ENCODE results near the gene MYO3B. TPM values are rescaled to one million over a fixed set of nuclear protein-coding genes. Genes with fewer than 3 reads are reported as not detected.

Gene MYO3B
- total and polyA plus RNA-seq, 2 donors (not counting 1 experiment from before 2014, with no cell fraction given): not detected

DNA sequence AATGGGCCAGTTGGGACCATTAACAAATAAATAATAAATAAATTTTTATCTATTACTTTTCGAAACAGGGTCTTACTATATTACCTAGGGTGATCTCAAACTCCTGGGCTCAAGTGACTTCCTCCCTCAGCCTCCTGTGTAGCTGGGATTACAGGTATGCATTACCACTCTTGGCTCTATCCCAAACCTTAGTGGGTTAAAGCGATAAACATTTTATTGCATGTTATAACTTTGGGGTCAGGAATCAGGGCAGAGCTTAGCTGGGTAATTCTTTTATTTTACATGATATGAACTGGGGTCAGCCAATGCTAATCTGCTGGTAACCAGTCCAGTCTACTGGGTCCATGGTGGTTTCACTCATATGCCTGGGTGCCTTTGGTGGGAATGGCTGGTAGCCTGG is 127.8 kb downstream of the MYO3B start:
- Mint-ChIP-seq H3K4me1 (no peaks in the 10 kb centered on the region), H3K9me3 (ENCODE audit: insufficient read depth) (no peaks in the 10 kb centered on the region), H3K4me3 (no peak overlapping the region), H3K27ac (no peak overlapping the region), H3K27me3 (peaks cover 4% of the 10 kb centered on the region)
- no peak overlapping the region for H2AFZ ChIP-seq (ENCODE audit: insufficient read depth, low read depth, low read length, poor library complexity, severe bottlenecking)
- H3K4me2 ChIP-seq (replicated peaks; ENCODE audit: low read depth, low read length, poor library complexity, severe bottlenecking): no peak overlapping the region
- no CpG with 5 or more reads among the region's 2 CpGs for WGBS (ENCODE audit: insufficient coverage)
- H4K20me1 ChIP-seq (ENCODE audit: control insufficient read depth, insufficient read depth, low read length, poor library complexity, severe bottlenecking): no peaks in the 10 kb centered on the region
- ATAC-seq (ENCODE audit: low read depth) (no peak), DNase-seq (no peak)
- ChIA-PET CTCF (no interaction called here), POLR2A (no interaction called here)
- no peak for TF ChIP-seq EZH2 (IDR thresholded peaks at IDR 0.05; ENCODE audit: borderline replicate concordance, insufficient read depth, low read depth, low read length, poor library complexity, severe bottlenecking)
- TF ChIP-seq, protein P1, sequence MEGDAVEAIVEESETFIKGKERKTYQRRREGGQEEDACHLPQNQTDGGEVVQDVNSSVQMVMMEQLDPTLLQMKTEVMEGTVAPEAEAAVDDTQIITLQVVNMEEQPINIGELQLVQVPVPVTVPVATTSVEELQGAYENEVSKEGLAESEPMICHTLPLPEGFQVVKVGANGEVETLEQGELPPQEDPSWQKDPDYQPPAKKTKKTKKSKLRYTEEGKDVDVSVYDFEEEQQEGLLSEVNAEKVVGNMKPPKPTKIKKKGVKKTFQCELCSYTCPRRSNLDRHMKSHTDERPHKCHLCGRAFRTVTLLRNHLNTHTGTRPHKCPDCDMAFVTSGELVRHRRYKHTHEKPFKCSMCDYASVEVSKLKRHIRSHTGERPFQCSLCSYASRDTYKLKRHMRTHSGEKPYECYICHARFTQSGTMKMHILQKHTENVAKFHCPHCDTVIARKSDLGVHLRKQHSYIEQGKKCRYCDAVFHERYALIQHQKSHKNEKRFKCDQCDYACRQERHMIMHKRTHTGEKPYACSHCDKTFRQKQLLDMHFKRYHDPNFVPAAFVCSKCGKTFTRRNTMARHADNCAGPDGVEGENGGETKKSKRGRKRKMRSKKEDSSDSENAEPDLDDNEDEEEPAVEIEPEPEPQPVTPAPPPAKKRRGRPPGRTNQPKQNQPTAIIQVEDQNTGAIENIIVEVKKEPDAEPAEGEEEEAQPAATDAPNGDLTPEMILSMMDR (IDR thresholded peaks at IDR 0.05): no peak
- no peak overlapping the region for H3K4me3 ChIP-seq (ENCODE audit: control extremely low read depth in 1 of 5, extremely low read depth in 1 of 5, insufficient read depth in 1 of 5, low read depth in 2 of 5, low read length in 4 of 5)
- H3K79me2 ChIP-seq (ENCODE audit: control insufficient read depth, insufficient read depth, low read length): no peaks in the 10 kb centered on the region
- H3K9me3 ChIP-seq (ENCODE audit: control extremely low read depth in 1 of 3, control insufficient read depth in 2 of 3, insufficient read depth in 1 of 3, low read length in 2 of 3): no peaks in the 10 kb centered on the region
- H3K27ac ChIP-seq (ENCODE audit: low read length in 2 of 2): no peak overlapping the region
- peaks cover 0 to 2% (median 0%) of the 10 kb centered on the region in 4 experiments for H3K27me3 ChIP-seq (replicated peaks in 1 of 4; ENCODE audit: control extremely low read depth in 1 of 4, control insufficient read depth in 3 of 4, insufficient read depth in 4 of 4, low read length in 3 of 4)
- intact Hi-C loops (cut with micrococcal nuclease): no loop called here
- H3K36me3 ChIP-seq (replicated peaks in 1 of 2; ENCODE audit: control extremely low read depth in 1 of 2, control insufficient read depth in 1 of 2, extremely low read depth in 1 of 2, insufficient read depth in 2 of 2, low read length in 1 of 2): no peaks in the 10 kb centered on the region
- no peaks in the 10 kb centered on the region for H3K4me1 ChIP-seq (ENCODE audit: control insufficient read depth in 2 of 2, insufficient read depth in 2 of 2, low read length in 2 of 2)
- no peak overlapping the region for H3K9ac ChIP-seq (ENCODE audit: low read length)

DNA sequence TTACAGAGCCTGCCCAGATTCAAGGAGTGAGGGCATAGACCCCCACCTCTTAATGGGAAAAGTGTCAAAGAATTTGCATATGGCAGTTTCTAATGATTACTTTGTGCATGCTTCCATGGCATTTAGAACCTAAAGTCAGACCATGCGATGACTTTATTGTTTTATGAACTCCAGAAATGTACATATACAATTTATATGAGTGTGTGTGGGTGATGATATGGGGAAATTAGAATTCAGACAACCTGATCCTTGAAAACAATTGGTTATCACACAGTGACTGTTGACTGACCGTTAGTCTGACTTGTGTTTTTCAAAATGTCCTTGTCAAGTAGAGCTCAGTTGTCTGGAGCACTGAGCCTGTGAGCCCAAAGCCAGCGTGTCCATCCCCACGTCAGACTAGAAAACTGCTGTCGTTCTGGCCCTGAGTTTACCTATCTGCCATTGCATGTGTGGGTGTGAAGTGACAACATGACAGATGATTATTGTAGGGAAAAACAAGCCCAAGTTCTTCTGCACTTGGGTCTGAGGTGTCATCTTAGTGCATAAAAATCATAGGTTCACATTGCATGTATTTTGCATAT is 128.4 kb downstream of the MYO3B start:
- Histone ChIP-seq H3K4me1 (ENCODE audit: control insufficient read depth in 2 of 2, insufficient read depth in 2 of 2, low read length in 2 of 2) (no peaks in the 10 kb centered on the region), H3K36me3 (replicated peaks in 1 of 2; ENCODE audit: control extremely low read depth in 1 of 2, control insufficient read depth in 1 of 2, extremely low read depth in 1 of 2, insufficient read depth in 2 of 2, low read length in 1 of 2) (no peaks in the 10 kb centered on the region), H3K9ac (ENCODE audit: low read length) (no peak overlapping the region), H3K27ac (ENCODE audit: low read length in 2 of 2) (no peak overlapping the region), H3K9me3 (ENCODE audit: control extremely low read depth in 1 of 3, control insufficient read depth in 2 of 3, insufficient read depth in 1 of 3, low read length in 2 of 3) (no peaks in the 10 kb centered on the region), H4K20me1 (ENCODE audit: control insufficient read depth, insufficient read depth, low read length, poor library complexity, severe bottlenecking) (no peaks in the 10 kb centered on the region), H3K4me3 (ENCODE audit: control extremely low read depth in 1 of 5, extremely low read depth in 1 of 5, insufficient read depth in 1 of 5, low read depth in 2 of 5, low read length in 4 of 5) (no peak overlapping the region), H3K4me2 (replicated peaks; ENCODE audit: low read depth, low read length, poor library complexity, severe bottlenecking) (no peak overlapping the region), H3K79me2 (ENCODE audit: control insufficient read depth, insufficient read depth, low read length) (no peaks in the 10 kb centered on the region), H3K27me3 (replicated peaks in 1 of 4; ENCODE audit: control extremely low read depth in 1 of 4, control insufficient read depth in 3 of 4, insufficient read depth in 4 of 4, low read length in 3 of 4) (peaks cover 0 to 2% (median 0%) of the 10 kb centered on the region in 4 experiments), H2AFZ (ENCODE audit: insufficient read depth, low read depth, low read length, poor library complexity, severe bottlenecking) (no peak overlapping the region)
- Mint-ChIP-seq H3K4me1 (no peaks in the 10 kb centered on the region), H3K27ac (no peak overlapping the region), H3K27me3 (peaks cover 5% of the 10 kb centered on the region), H3K4me3 (no peak overlapping the region), H3K9me3 (ENCODE audit: insufficient read depth) (no peaks in the 10 kb centered on the region)
- ChIA-PET CTCF (no interaction called here), POLR2A (no interaction called here)
- DNase-seq (no peak), ATAC-seq (ENCODE audit: low read depth) (no peak)
- TF ChIP-seq, protein P1 (IDR thresholded peaks at IDR 0.05): no peak
- no peak for TF ChIP-seq EZH2 (IDR thresholded peaks at IDR 0.05; ENCODE audit: borderline replicate concordance, insufficient read depth, low read depth, low read length, poor library complexity, severe bottlenecking)
- WGBS (ENCODE audit: insufficient coverage): 92% methylated on average over 4 of the region's 5 CpGs
- intact Hi-C loops (cut with micrococcal nuclease): no loop called here

Data from B cell (primary cell).